Activated T-cell treated with anti-CD3 and anti-CD28 coated beads, Interleukin-2, amount 50 U/mL, for 72 hours (primary cell): ENCODE data around the gene NCOA7. TPM values are rescaled to one million over a fixed set of nuclear protein-coding genes. Genes with fewer than 3 reads are reported as not detected.
A peak's percentile ranks its signal among the peaks of the same experiment; 100 is the strongest.

Experiments used
- ATAC-seq, 2 donors: fragments of 150-1000 bp; cut with Tn5 transposase; replicated peaks in 1 of 2; 2 replicates each; pipeline ENCODE4 v1.10.0; 2021; ENCODE audit warnings: moderate library complexity in 2 of 2, mild to moderate bottlenecking in 1 of 2
- DNase-seq, 2 donors: peaks; one replicate each; pipeline ENCODE4 v3.0.0; 2021 to 2022; ENCODE audit warnings: mixed read lengths in 1 of 2
- H3K27ac Mint-ChIP-seq: one replicate; pipeline ENCODE4 v1.8.0; 2022; ENCODE audit warnings: mild to moderate bottlenecking, moderate library complexity, mixed read lengths
- H3K27me3 Mint-ChIP-seq: one replicate; pipeline ENCODE4 v1.8.0; 2022; ENCODE audit warnings: low read depth, mixed read lengths
- H3K36me3 Mint-ChIP-seq, 2 donors: one replicate each; pipeline ENCODE4 v1.8.0; 2022; ENCODE audit warnings: mixed read lengths in 2 of 2, mild to moderate bottlenecking in 1 of 2; ENCODE audit not compliant: insufficient read depth in 2 of 2
- H3K4me1 Mint-ChIP-seq: one replicate; pipeline ENCODE4 v1.8.0; 2022; ENCODE audit warnings: low read depth, mixed read lengths
- H3K4me3 Mint-ChIP-seq, 2 donors: one replicate each; pipeline ENCODE4 v1.8.0; 2022; ENCODE audit warnings: mild to moderate bottlenecking in 2 of 2, mixed read lengths in 2 of 2, moderate library complexity in 2 of 2
- H3K9me3 Mint-ChIP-seq, 2 donors: one replicate each; pipeline ENCODE4 v1.8.0; 2022; ENCODE audit warnings: mixed read lengths in 2 of 2
- total RNA-seq, 2 donors: library from RNA; stranded (reverse); gene quantifications; one replicate each; pipeline ENCODE4 v1.2.3, GENCODE V29; 2022

The NCOA7 gene
- total RNA-seq, 2 donors from 2014 or later: 59.6 to 69.1 TPM

GRCh38 chr6:125868678-125869395 is 78.1 kb downstream of the NCOA7 start:
- no peak for DNase-seq
- no peak for ATAC-seq
- H3K27me3 Mint-ChIP-seq: no peaks in the 10 kb centered on the region
- H3K27ac Mint-ChIP-seq: no peak overlapping the region
- no peaks in the 10 kb centered on the region for H3K36me3 Mint-ChIP-seq
- no peaks in the 10 kb centered on the region for H3K4me1 Mint-ChIP-seq
- no peak overlapping the region for H3K4me3 Mint-ChIP-seq
- H3K9me3 Mint-ChIP-seq: no peaks in the 10 kb centered on the region

GRCh38 chr6:125869427-125869826 is 78.7 kb downstream of the NCOA7 start:
- H3K4me1 Mint-ChIP-seq: no peaks in the 10 kb centered on the region
- ATAC-seq (no peak), DNase-seq (no peak)
- no peaks in the 10 kb centered on the region for H3K27me3 Mint-ChIP-seq
- no peaks in the 10 kb centered on the region for H3K9me3 Mint-ChIP-seq
- no peak overlapping the region for H3K27ac Mint-ChIP-seq
- no peak overlapping the region for H3K4me3 Mint-ChIP-seq
- H3K36me3 Mint-ChIP-seq: no peaks in the 10 kb centered on the region

GRCh38 chr6:125871365-125871764 is 80.6 kb downstream of the NCOA7 start:
- no peak overlapping the region for H3K4me3 Mint-ChIP-seq
- ATAC-seq: no peak
- no peak for DNase-seq
- peaks cover 0 to 4% of the 10 kb centered on the region in 2 donors for H3K36me3 Mint-ChIP-seq
- no peaks in the 10 kb centered on the region for H3K9me3 Mint-ChIP-seq
- no peaks in the 10 kb centered on the region for H3K27me3 Mint-ChIP-seq
- no peaks in the 10 kb centered on the region for H3K4me1 Mint-ChIP-seq
- H3K27ac Mint-ChIP-seq: no peak overlapping the region

GRCh38 chr6:125872259-125872921 is 81.6 kb downstream of the NCOA7 start:
- Mint-ChIP-seq H3K9me3 (no peaks in the 10 kb centered on the region), H3K27me3 (no peaks in the 10 kb centered on the region), H3K27ac (no peak overlapping the region), H3K4me3 (no peak overlapping the region), H3K36me3 (peaks cover 0 to 4% of the 10 kb centered on the region in 2 donors), H3K4me1 (no peaks in the 10 kb centered on the region)
- no peak for ATAC-seq
- no peak for DNase-seq

GRCh38 chr6:125882243-125882642 is 91.5 kb downstream of the NCOA7 start:
- Mint-ChIP-seq H3K9me3 (no peaks in the 10 kb centered on the region), H3K27me3 (no peaks in the 10 kb centered on the region), H3K36me3 (peaks cover 6 to 21% of the 10 kb centered on the region in 2 donors), H3K27ac (no peak overlapping the region), H3K4me1 (no peaks in the 10 kb centered on the region), H3K4me3 (no peak overlapping the region)
- DNase-seq: no peak
- ATAC-seq: no peak

- no peaks in the 10 kb centered on the region for H3K9me3 Mint-ChIP-seq
- no peaks in the 10 kb centered on the region for H3K27me3 Mint-ChIP-seq
- H3K36me3 Mint-ChIP-seq: peaks cover 6 to 26% of the 10 kb centered on the region in 2 donors
- no peak overlapping the region for H3K4me3 Mint-ChIP-seq
- no peak overlapping the region for H3K27ac Mint-ChIP-seq
- no peaks in the 10 kb centered on the region for H3K4me1 Mint-ChIP-seq
- no peak for DNase-seq
- ATAC-seq: no peak
These were observed 94.0 kb downstream of the NCOA7 start for GRCh38 chr6:125884634-125885371.

GRCh38 chr6:125886021-125886420 is 95.3 kb downstream of the NCOA7 start:
- Mint-ChIP-seq H3K9me3 (no peaks in the 10 kb centered on the region), H3K4me3 (no peak overlapping the region), H3K4me1 (no peaks in the 10 kb centered on the region), H3K27ac (no peak overlapping the region), H3K27me3 (no peaks in the 10 kb centered on the region), H3K36me3 (peaks cover 4 to 26% of the 10 kb centered on the region in 2 donors)
- DNase-seq (no peak), ATAC-seq (no peak)

- H3K9me3 Mint-ChIP-seq: no peaks in the 10 kb centered on the region
- ATAC-seq (no peak), DNase-seq (no peak)
- H3K27me3 Mint-ChIP-seq: no peaks in the 10 kb centered on the region
- H3K27ac Mint-ChIP-seq: no peak overlapping the region
- peaks cover 4 to 26% of the 10 kb centered on the region in 2 donors for H3K36me3 Mint-ChIP-seq
- no peak overlapping the region for H3K4me3 Mint-ChIP-seq
- H3K4me1 Mint-ChIP-seq: no peaks in the 10 kb centered on the region
These were observed 96.2 kb downstream of the NCOA7 start for GRCh38 chr6:125886914-125887313.

- DNase-seq (no peak), ATAC-seq (no peak)
- H3K27ac Mint-ChIP-seq: no peak overlapping the region
- no peak overlapping the region for H3K4me3 Mint-ChIP-seq
- no peaks in the 10 kb centered on the region for H3K27me3 Mint-ChIP-seq
- no peaks in the 10 kb centered on the region for H3K9me3 Mint-ChIP-seq
- no peaks in the 10 kb centered on the region for H3K4me1 Mint-ChIP-seq
- H3K36me3 Mint-ChIP-seq: peaks cover 4 to 23% of the 10 kb centered on the region in 2 donors
These were observed 96.6 kb downstream of the NCOA7 start for GRCh38 chr6:125887372-125887771.

GRCh38 chr6:125888989-125889656 is 98.4 kb downstream of the NCOA7 start:
- H3K27me3 Mint-ChIP-seq: no peaks in the 10 kb centered on the region
- no peaks in the 10 kb centered on the region for H3K4me1 Mint-ChIP-seq
- H3K9me3 Mint-ChIP-seq: no peaks in the 10 kb centered on the region
- H3K4me3 Mint-ChIP-seq: no peak overlapping the region
- peaks cover 4 to 17% of the 10 kb centered on the region in 2 donors for H3K36me3 Mint-ChIP-seq
- no peak overlapping the region for H3K27ac Mint-ChIP-seq
- ATAC-seq (no peak), DNase-seq (peak; percentile 12 to 29)

- Mint-ChIP-seq H3K4me1 (peaks cover 10% of the 10 kb centered on the region), H3K27ac (peak overlapping the region; percentile 13), H3K36me3 (peaks cover 4 to 7% of the 10 kb centered on the region in 2 donors), H3K27me3 (no peaks in the 10 kb centered on the region), H3K4me3 (no peak overlapping the region), H3K9me3 (no peaks in the 10 kb centered on the region)
- ATAC-seq: no peak
- DNase-seq: no peak
These were observed 109.0 kb downstream of the NCOA7 start for GRCh38 chr6:125899726-125900182.

GRCh38 chr6:125904871-125905270 is 114.1 kb downstream of the NCOA7 start:
- ATAC-seq (peak; percentile 97), DNase-seq (peak; percentile 74 to 77)
- Mint-ChIP-seq H3K4me1 (peaks cover 38% of the 10 kb centered on the region), H3K27me3 (no peaks in the 10 kb centered on the region), H3K4me3 (peak overlapping the region; percentile 19 to 70), H3K27ac (peak overlapping the region; percentile 60), H3K36me3 (peaks cover 6 to 12% of the 10 kb centered on the region in 2 donors), H3K9me3 (no peaks in the 10 kb centered on the region)
